Measurements from ENCODE around the gene BACH1.
"Not testable (repeated sequence)": the region's sequence is repeated elsewhere in the genome, so short reads cannot be mapped to it uniquely, and the experiment has no call there.

Gene BACH1

DNA sequence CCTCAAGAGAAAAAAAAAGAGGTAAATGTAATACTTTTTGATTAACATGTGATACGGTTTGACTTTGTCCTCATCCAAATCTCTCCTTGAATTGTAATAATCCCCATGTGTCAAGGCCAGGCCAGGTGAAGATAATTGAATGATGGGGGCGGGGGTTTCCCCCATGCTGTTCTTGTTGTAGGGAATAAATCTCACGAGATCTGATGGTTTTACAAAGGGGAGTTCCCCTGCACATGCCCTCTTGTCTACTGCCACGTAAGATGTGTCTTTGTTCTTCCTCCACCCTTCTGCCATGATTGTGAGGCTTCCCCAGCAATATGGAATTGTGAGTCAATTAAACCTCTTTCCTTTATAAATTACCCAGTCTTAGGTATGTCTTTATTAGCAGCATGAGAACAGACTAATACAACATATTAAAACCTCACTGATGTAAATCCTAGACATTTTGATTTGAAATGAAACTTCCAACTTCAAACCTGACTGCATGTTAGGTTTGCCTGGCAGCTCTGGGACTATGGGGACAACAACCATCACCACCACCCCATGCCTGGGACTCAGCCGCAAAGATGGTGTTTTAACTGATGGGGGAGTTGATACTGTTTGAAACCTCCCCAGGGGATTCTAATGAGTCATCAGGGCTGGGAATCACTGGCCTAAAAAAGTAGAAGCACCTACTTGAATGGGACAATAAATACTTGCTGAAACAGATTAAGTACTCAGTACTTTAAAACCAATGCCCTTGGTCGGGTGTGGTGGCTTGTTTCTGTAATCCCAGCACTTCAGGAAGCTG lies 32.8 kb upstream of the BACH1 start:
- Histone ChIP-seq H3K27me3 (ENCODE audit: control insufficient read depth, insufficient read depth, low read length) (no peaks in the 10 kb centered on the region), H3K27ac (ENCODE audit: low read length) (no peak overlapping the region), H3K36me3 (ENCODE audit: control insufficient read depth, low read depth, low read length) (no peaks in the 10 kb centered on the region), H3K4me1 (ENCODE audit: control insufficient read depth, low read depth, low read length) (no peaks in the 10 kb centered on the region), H3K4me3 (ENCODE audit: low read length) (no peak overlapping the region), H3K9me3 (ENCODE audit: control insufficient read depth, low read depth, low read length) (no peaks in the 10 kb centered on the region), H3K9ac (ENCODE audit: low read length) (no peak overlapping the region)

DNA sequence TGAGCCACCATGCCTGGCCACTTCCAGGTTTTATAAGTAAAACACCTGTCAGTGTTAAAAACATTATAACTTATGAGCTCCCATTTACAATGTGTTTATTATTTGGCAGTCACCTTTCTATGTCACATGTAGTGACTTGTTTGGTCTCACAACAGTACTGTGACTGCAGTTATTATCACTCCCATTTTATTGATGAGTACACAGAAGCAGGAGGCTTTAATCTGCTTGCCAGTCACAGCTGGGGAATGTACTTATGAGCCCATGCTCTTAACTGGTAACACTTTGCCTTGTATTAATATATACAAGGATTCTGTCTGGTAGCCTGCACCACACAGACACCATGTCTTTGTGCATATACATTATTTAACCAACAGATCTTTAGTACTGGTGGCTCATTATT lies 31.1 kb upstream of the BACH1 start:
- H3K9ac ChIP-seq (ENCODE audit: low read length), result no peak overlapping the region
- no peaks in the 10 kb centered on the region for H3K9me3 ChIP-seq (ENCODE audit: control insufficient read depth, low read depth, low read length)
- H3K27ac ChIP-seq (ENCODE audit: low read length), result no peak overlapping the region
- no peaks in the 10 kb centered on the region for H3K27me3 ChIP-seq (ENCODE audit: control insufficient read depth, insufficient read depth, low read length)
- H3K4me3 ChIP-seq (ENCODE audit: low read length), result no peak overlapping the region
- H3K36me3 ChIP-seq (ENCODE audit: control insufficient read depth, low read depth, low read length), result no peaks in the 10 kb centered on the region
- H3K4me1 ChIP-seq (ENCODE audit: control insufficient read depth, low read depth, low read length), result no peaks in the 10 kb centered on the region

DNA sequence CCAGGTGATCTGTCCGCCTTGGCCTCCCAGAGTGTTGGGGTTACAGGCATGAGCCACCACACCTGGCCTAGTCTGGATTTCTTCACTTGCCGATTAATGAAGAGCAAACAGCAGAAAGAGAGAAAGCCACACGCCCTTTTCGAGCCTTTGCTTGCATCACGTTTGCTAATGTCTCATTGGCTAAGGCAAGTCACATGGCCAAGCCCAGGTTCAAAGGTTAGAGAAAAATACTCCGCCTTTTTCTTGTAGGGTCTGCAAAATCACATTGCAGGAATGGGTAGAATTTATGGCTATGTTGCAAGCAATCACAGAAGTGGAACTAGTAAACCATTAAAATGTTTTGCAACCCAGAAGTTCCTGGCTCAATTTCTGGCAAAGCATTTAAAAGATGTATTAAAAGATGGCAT lies 26.8 kb upstream of the BACH1 start:
- no peaks in the 10 kb centered on the region for H3K27me3 ChIP-seq (ENCODE audit: control insufficient read depth, insufficient read depth, low read length)
- no peaks in the 10 kb centered on the region for H3K36me3 ChIP-seq (ENCODE audit: control insufficient read depth, low read depth, low read length)
- H3K9ac ChIP-seq (ENCODE audit: low read length), result no peak overlapping the region
- H3K27ac ChIP-seq (ENCODE audit: low read length), result no peak overlapping the region
- no peak overlapping the region for H3K4me3 ChIP-seq (ENCODE audit: low read length)
- no peaks in the 10 kb centered on the region for H3K4me1 ChIP-seq (ENCODE audit: control insufficient read depth, low read depth, low read length)
- H3K9me3 ChIP-seq (ENCODE audit: control insufficient read depth, low read depth, low read length), result no peaks in the 10 kb centered on the region

DNA sequence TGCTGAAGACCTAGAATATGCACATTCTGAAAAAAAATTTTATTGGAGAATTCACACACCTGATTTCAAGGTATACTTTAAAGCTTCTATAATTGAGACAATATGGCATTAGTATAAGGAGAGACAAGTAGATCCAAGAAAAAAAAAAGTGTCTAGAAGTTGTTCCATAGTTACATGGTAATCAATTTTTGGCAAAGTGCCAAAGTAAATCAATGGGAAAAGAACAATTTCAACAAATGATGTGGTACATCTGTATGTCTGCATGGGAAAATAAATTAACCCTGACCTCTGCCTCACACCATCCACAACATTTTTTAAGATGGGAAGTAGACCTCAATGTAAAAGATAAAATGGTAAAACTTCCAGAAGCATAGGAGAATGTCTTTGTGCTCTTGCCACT lies 21.3 kb upstream of the BACH1 start:
- Histone ChIP-seq H3K36me3 (ENCODE audit: control insufficient read depth, low read depth, low read length) (no peaks in the 10 kb centered on the region), H3K9ac (ENCODE audit: low read length) (no peak overlapping the region), H3K27me3 (ENCODE audit: control insufficient read depth, insufficient read depth, low read length) (no peaks in the 10 kb centered on the region)

DNA sequence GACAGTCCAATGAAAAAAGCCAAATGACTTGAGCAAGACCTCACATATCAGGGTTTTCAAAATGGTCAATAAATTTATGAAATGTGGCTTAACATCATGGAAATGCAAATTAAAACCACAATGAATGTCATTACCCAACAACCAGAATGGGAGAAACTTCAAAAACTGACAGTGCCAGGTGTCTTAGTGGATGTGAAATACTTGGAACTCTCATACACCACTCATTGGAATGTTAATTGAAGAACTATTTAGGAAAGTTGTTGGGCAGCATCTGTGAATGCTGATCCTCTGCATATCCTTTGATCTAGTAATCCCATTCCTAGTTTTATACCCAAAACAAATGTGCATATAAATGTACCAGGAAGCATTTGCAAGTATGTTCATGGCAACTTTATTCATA lies 19.2 kb upstream of the BACH1 start:
- no peaks in the 10 kb centered on the region for H3K27me3 ChIP-seq (ENCODE audit: control insufficient read depth, insufficient read depth, low read length)
- H3K27ac ChIP-seq (ENCODE audit: low read length), result no peak overlapping the region
- H3K4me1 ChIP-seq (ENCODE audit: control insufficient read depth, low read depth, low read length), result no peaks in the 10 kb centered on the region
- no peaks in the 10 kb centered on the region for H3K9me3 ChIP-seq (ENCODE audit: control insufficient read depth, low read depth, low read length)
- H3K4me3 ChIP-seq (ENCODE audit: low read length), result no peak overlapping the region
- H3K36me3 ChIP-seq (ENCODE audit: control insufficient read depth, low read depth, low read length), result no peaks in the 10 kb centered on the region
- no peak overlapping the region for H3K9ac ChIP-seq (ENCODE audit: low read length)

More for the DNA sequence above, 21.3 kb upstream of the BACH1 start:
- Histone ChIP-seq H3K9me3 (ENCODE audit: control insufficient read depth, low read depth, low read length) (no peaks in the 10 kb centered on the region), H3K4me3 (ENCODE audit: low read length) (no peak overlapping the region), H3K27ac (ENCODE audit: low read length) (no peak overlapping the region), H3K4me1 (ENCODE audit: control insufficient read depth, low read depth, low read length) (no peaks in the 10 kb centered on the region)

DNA sequence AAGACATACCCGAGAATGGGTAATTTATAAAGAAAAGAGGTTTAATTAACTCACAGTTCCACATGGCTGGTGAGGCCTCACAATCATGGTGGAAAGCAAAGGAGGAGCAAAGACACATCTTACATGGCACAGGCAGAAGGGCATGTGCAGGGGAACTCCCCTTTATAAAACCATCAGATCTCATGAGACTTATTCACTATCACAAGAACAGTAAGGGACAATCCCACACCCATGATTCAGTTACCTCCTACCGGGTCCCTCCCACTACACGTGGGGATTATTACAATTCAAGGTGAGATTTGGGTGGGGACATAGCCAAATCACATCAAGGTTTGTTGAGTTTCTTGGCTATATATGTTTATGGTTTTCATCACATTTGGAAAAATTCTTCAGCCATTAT lies 16.9 kb upstream of the BACH1 start:
- H3K4me3 ChIP-seq (ENCODE audit: low read length); H3K9ac ChIP-seq (ENCODE audit: low read length); H3K27me3 ChIP-seq (ENCODE audit: control insufficient read depth, insufficient read depth, low read length); H3K27ac ChIP-seq (ENCODE audit: low read length); H3K36me3 ChIP-seq (ENCODE audit: control insufficient read depth, low read depth, low read length); H3K9me3 ChIP-seq (ENCODE audit: control insufficient read depth, low read depth, low read length); H3K4me1 ChIP-seq (ENCODE audit: control insufficient read depth, low read depth, low read length): not testable (repeated sequence)

DNA sequence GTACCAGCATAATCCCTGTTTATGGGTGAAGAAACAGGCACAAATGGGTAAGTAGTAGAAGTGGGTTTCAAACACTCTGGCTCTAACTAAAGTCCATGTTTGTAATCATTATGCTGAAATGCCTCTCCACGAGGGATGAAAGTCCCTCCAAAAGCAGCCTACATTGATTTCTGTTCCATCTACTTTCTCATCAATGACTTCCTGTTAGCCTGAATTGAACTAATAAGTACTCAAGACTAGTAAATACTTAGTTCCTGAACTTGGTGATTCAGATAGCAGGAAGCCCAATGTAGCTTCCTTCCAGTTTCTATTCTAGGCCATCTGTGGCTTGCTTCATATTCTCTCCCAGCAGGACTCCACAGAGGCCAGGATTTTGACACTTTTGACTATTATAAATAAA lies 11.3 kb upstream of the BACH1 start:
- Histone ChIP-seq H3K36me3 (ENCODE audit: control insufficient read depth, low read depth, low read length) (no peaks in the 10 kb centered on the region), H3K9ac (ENCODE audit: low read length) (no peak overlapping the region), H3K27me3 (ENCODE audit: control insufficient read depth, insufficient read depth, low read length) (no peaks in the 10 kb centered on the region), H3K4me3 (ENCODE audit: low read length) (no peak overlapping the region), H3K27ac (ENCODE audit: low read length) (no peak overlapping the region), H3K9me3 (ENCODE audit: control insufficient read depth, low read depth, low read length) (no peaks in the 10 kb centered on the region), H3K4me1 (ENCODE audit: control insufficient read depth, low read depth, low read length) (no peaks in the 10 kb centered on the region)

DNA sequence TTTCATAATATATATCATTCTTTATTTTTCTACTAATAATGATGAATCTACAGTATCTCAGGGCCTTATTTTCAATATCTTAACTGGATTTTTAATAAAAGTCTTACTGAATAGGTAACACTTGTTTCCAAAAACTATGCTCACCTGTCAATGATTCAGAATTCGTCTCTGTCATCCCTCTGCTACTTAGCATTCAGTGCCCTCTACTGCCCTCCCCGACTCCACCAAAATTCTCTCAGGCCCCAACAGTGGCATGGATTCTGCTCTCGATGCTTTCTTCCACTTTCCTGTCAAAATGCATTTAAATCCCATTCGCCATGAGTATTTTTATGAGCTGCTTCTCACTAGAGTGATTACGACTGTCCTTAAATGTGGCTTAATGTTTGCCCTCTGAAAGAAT lies 10.5 kb upstream of the BACH1 start:
- Histone ChIP-seq H3K4me1 (ENCODE audit: control insufficient read depth, low read depth, low read length) (no peaks in the 10 kb centered on the region), H3K4me3 (ENCODE audit: low read length) (no peak overlapping the region), H3K27me3 (ENCODE audit: control insufficient read depth, insufficient read depth, low read length) (no peaks in the 10 kb centered on the region), H3K36me3 (ENCODE audit: control insufficient read depth, low read depth, low read length) (no peaks in the 10 kb centered on the region), H3K27ac (ENCODE audit: low read length) (no peak overlapping the region), H3K9ac (ENCODE audit: low read length) (no peak overlapping the region), H3K9me3 (ENCODE audit: control insufficient read depth, low read depth, low read length) (no peaks in the 10 kb centered on the region)

DNA sequence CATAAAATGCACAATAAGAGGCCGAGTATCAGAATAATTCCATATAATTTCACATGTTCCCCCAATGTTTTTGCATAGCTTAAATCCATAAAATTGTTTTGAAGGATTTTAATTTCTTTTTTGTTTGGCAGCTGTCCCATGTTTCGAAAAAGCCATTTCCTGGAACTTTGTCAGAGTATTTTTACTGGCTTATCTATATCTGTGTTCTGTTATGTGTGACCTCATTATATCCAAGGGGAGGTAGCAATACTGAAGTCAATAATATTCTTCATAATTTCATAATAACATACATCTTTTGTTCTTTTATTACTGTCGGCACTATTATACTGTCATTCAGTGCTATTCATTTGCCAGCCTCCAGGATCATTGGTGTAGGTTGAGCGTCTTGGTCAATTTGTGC lies 9.4 kb upstream of the BACH1 start:
- no peaks in the 10 kb centered on the region for H3K27me3 ChIP-seq (ENCODE audit: control insufficient read depth, insufficient read depth, low read length)
- no peak overlapping the region for H3K27ac ChIP-seq (ENCODE audit: low read length)
- no peaks in the 10 kb centered on the region for H3K36me3 ChIP-seq (ENCODE audit: control insufficient read depth, low read depth, low read length)
- no peaks in the 10 kb centered on the region for H3K4me1 ChIP-seq (ENCODE audit: control insufficient read depth, low read depth, low read length)
- H3K9ac ChIP-seq (ENCODE audit: low read length), result no peak overlapping the region
- no peak overlapping the region for H3K4me3 ChIP-seq (ENCODE audit: low read length)
- no peaks in the 10 kb centered on the region for H3K9me3 ChIP-seq (ENCODE audit: control insufficient read depth, low read depth, low read length)

DNA sequence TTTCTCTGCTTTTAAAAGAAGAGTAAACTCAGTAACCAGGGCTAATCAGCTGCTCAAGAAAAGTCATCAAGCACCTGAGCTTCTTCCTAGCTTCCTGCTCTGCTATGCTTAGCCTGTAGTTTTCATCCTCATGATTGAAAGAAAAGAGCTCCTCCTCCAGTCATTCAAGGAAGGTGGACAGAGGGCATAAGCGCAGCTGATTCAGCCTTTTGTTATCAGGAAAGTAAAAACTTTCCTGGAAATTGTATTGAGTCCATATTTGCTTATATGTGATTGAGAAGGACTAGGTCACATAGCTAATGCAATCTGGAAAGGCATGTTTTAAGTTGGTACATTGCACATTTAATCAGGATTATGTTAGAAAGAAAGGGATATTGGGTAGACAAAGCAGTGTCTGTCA lies 8.5 kb upstream of the BACH1 start:
- no peak overlapping the region for H3K9ac ChIP-seq (ENCODE audit: low read length)
- H3K4me1 ChIP-seq (ENCODE audit: control insufficient read depth, low read depth, low read length), result no peaks in the 10 kb centered on the region
- H3K4me3 ChIP-seq (ENCODE audit: low read length), result no peak overlapping the region
- no peak overlapping the region for H3K27ac ChIP-seq (ENCODE audit: low read length)
- no peaks in the 10 kb centered on the region for H3K9me3 ChIP-seq (ENCODE audit: control insufficient read depth, low read depth, low read length)
- H3K27me3 ChIP-seq (ENCODE audit: control insufficient read depth, insufficient read depth, low read length), result no peaks in the 10 kb centered on the region
- H3K36me3 ChIP-seq (ENCODE audit: control insufficient read depth, low read depth, low read length), result no peaks in the 10 kb centered on the region

DNA sequence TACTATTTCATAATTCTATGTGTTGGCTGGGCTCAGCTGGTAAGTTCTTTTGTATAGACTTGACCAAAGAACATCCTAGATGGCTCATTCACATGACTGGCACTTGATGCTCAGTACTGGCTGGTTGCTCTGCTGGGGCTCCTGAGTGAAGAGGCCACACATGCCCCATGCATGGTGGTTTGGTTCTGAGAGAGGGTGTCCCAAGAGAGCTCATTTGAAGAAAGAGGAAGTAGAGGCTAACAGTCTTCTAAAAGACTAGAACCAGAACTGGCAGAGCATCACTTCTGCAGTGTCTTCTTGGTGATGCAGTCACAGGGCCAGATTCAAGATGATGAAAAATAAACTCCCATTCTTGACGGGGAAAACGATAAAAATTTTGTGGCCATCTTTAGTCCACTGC lies 5.2 kb upstream of the BACH1 start:
- no peak overlapping the region for H3K9ac ChIP-seq (ENCODE audit: low read length)
- no peaks in the 10 kb centered on the region for H3K36me3 ChIP-seq (ENCODE audit: control insufficient read depth, low read depth, low read length)
- H3K27me3 ChIP-seq (ENCODE audit: control insufficient read depth, insufficient read depth, low read length), result peaks cover 12% of the 10 kb centered on the region
- no peaks in the 10 kb centered on the region for H3K9me3 ChIP-seq (ENCODE audit: control insufficient read depth, low read depth, low read length)
- no peaks in the 10 kb centered on the region for H3K4me1 ChIP-seq (ENCODE audit: control insufficient read depth, low read depth, low read length)
- H3K4me3 ChIP-seq (ENCODE audit: low read length), result no peak overlapping the region
- H3K27ac ChIP-seq (ENCODE audit: low read length), result no peak overlapping the region

DNA sequence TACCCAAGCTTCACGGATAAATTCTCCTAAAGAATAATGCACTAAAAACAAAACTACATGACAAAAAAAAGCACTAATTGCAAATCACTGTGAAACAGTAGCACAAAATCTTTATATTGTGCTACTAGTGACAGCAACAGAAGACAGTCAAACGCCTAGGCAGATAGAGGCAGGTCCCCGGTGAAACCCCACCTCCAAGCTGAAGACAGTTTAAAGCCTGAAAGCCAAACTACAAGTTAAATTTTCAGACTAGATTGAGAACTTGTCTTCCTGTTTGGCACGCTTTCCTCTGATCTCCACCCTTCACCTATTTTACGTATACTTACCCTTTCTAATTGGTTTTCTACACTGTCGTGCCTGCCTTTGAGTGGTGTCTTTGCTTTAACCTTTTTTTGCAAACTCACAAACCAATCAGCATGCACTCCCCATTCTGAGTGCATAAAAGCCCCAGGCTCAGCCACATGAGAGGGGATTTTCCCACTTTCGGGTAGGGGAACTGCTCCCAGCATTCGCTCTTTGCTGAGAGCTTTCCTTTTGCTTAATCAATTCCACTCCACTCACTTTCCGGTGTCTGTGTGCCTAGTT lies 3.6 kb upstream of the BACH1 start:
- no peak overlapping the region for H3K27ac ChIP-seq (ENCODE audit: low read length)
- H3K4me3 ChIP-seq (ENCODE audit: low read length), result no peak overlapping the region
- no peaks in the 10 kb centered on the region for H3K9me3 ChIP-seq (ENCODE audit: control insufficient read depth, low read depth, low read length)
- peaks cover 12% of the 10 kb centered on the region for H3K27me3 ChIP-seq (ENCODE audit: control insufficient read depth, insufficient read depth, low read length)
- no peak overlapping the region for H3K9ac ChIP-seq (ENCODE audit: low read length)
- H3K4me1 ChIP-seq (ENCODE audit: control insufficient read depth, low read depth, low read length), result no peaks in the 10 kb centered on the region
- H3K36me3 ChIP-seq (ENCODE audit: control insufficient read depth, low read depth, low read length), result no peaks in the 10 kb centered on the region
